ENCODE results near the gene TAMALIN.

- TF ChIP-seq, protein P1, sequence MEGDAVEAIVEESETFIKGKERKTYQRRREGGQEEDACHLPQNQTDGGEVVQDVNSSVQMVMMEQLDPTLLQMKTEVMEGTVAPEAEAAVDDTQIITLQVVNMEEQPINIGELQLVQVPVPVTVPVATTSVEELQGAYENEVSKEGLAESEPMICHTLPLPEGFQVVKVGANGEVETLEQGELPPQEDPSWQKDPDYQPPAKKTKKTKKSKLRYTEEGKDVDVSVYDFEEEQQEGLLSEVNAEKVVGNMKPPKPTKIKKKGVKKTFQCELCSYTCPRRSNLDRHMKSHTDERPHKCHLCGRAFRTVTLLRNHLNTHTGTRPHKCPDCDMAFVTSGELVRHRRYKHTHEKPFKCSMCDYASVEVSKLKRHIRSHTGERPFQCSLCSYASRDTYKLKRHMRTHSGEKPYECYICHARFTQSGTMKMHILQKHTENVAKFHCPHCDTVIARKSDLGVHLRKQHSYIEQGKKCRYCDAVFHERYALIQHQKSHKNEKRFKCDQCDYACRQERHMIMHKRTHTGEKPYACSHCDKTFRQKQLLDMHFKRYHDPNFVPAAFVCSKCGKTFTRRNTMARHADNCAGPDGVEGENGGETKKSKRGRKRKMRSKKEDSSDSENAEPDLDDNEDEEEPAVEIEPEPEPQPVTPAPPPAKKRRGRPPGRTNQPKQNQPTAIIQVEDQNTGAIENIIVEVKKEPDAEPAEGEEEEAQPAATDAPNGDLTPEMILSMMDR (IDR thresholded peaks at IDR 0.05; ENCODE audit: insufficient read depth, low read length) = no peak
- TF ChIP-seq POLR2AphosphoS5 (IDR thresholded peaks at IDR 0.05; ENCODE audit: low read depth) (no peak), REST (IDR thresholded peaks at IDR 0.05; ENCODE audit: insufficient replicate concordance, low read depth) (no peak), GABPA (IDR thresholded peaks at IDR 0.05; ENCODE audit: low read depth) (no peak), SPI1 (IDR thresholded peaks at IDR 0.05; ENCODE audit: borderline replicate concordance, low read depth) (no peak)
These were observed 9.6 kb upstream of the TAMALIN start for GRCh38 chr12:51997136-51997535.

All from HL-60 (cell line).